ENCODE results near the gene ZNG1F. TPM values are rescaled to one million over a fixed set of nuclear protein-coding genes. Genes with fewer than 3 reads are reported as not detected.
"Not testable (repeated sequence)": the region's sequence is repeated elsewhere in the genome, so short reads cannot be mapped to it uniquely, and the experiment has no call there.

The ZNG1F gene
- total RNA-seq, 1 experiment from 2014 or later: 10.7 TPM

GRCh38 chr9:41086685-41087084, 102.4 kb downstream of the ZNG1F start:
- not testable (repeated sequence) for DNase-seq (ENCODE audit: low read depth)

GRCh38 chr9:41086215-41086614, 102.9 kb downstream of the ZNG1F start:
- not testable (repeated sequence) for DNase-seq (ENCODE audit: low read depth)

- not testable (repeated sequence) for DNase-seq (ENCODE audit: low read depth)
These were observed 106.8 kb downstream of the ZNG1F start for GRCh38 chr9:41082358-41082757.

Other genes with a start within 250 kb of the ZNG1F start
- not detected in 2 replicates for gene FOXD4L6, start 60.6 kb downstream of the ZNG1F start, total RNA-seq (2014; rRNA removed; shearing (Covaris generic))

All from Daoy (cell line).